ENCODE data around the gene TTC33.
"Not testable (repeated sequence)": the region's sequence is repeated elsewhere in the genome, so short reads cannot be mapped to it uniquely, and the experiment has no call there.

DNA sequence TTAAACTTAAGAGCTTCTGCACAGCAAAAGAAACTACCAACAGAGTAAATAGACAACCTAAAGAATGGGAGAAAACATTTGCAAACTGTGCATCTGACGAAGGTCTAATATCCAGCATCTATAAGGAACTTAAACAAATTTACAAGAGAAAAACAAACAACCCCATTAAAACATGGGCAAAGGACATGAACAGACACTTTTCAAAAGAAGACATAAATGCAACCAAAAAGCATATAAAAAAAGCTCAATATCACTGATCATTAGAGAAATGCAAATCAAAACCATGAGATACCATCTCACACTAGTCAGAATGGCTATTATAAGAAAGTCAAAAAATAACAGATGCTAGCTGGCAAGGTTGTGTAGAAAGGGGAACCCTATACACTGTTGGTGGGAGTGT, 50.3 kb downstream of the TTC33 start:
- TF ChIP-seq, protein P1, sequence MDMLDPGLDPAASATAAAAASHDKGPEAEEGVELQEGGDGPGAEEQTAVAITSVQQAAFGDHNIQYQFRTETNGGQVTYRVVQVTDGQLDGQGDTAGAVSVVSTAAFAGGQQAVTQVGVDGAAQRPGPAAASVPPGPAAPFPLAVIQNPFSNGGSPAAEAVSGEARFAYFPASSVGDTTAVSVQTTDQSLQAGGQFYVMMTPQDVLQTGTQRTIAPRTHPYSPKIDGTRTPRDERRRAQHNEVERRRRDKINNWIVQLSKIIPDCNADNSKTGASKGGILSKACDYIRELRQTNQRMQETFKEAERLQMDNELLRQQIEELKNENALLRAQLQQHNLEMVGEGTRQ (IDR thresholded peaks at IDR 0.05; ENCODE audit: borderline replicate concordance, low read depth, low read length): not testable (repeated sequence)
- TF ChIP-seq, protein P2, sequence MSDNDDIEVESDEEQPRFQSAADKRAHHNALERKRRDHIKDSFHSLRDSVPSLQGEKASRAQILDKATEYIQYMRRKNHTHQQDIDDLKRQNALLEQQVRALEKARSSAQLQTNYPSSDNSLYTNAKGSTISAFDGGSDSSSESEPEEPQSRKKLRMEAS (IDR thresholded peaks at IDR 0.05; ENCODE audit: low read depth): not testable (repeated sequence)
- TF ChIP-seq, protein P3, sequence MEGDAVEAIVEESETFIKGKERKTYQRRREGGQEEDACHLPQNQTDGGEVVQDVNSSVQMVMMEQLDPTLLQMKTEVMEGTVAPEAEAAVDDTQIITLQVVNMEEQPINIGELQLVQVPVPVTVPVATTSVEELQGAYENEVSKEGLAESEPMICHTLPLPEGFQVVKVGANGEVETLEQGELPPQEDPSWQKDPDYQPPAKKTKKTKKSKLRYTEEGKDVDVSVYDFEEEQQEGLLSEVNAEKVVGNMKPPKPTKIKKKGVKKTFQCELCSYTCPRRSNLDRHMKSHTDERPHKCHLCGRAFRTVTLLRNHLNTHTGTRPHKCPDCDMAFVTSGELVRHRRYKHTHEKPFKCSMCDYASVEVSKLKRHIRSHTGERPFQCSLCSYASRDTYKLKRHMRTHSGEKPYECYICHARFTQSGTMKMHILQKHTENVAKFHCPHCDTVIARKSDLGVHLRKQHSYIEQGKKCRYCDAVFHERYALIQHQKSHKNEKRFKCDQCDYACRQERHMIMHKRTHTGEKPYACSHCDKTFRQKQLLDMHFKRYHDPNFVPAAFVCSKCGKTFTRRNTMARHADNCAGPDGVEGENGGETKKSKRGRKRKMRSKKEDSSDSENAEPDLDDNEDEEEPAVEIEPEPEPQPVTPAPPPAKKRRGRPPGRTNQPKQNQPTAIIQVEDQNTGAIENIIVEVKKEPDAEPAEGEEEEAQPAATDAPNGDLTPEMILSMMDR (IDR thresholded peaks at IDR 0.05): not testable (repeated sequence)
- not testable (repeated sequence) for TF ChIP-seq FOXM1 (IDR thresholded peaks at IDR 0.05; ENCODE audit: low read depth); POLR2AphosphoS5 (IDR thresholded peaks at IDR 0.05; ENCODE audit: low read depth, low read length)

Data from SK-N-SH (cell line).